HG03575 (cell line): Measurements from ENCODE around the gene MPDZ.
"Not testable (repeated sequence)": the region's sequence is repeated elsewhere in the genome, so short reads cannot be mapped to it uniquely, and the experiment has no call there.

ENCODE experiments used
- ATAC-seq: cut with Tn5 transposase; IDR thresholded peaks from one replicate; pipeline ENCODE4 v1.9.1; 2021; ENCODE audit not compliant: unreplicated experiment, insufficient number of reproducible peaks, low FRiP score; ENCODE audit errors: extremely low read depth

MPDZ gene

DNA sequence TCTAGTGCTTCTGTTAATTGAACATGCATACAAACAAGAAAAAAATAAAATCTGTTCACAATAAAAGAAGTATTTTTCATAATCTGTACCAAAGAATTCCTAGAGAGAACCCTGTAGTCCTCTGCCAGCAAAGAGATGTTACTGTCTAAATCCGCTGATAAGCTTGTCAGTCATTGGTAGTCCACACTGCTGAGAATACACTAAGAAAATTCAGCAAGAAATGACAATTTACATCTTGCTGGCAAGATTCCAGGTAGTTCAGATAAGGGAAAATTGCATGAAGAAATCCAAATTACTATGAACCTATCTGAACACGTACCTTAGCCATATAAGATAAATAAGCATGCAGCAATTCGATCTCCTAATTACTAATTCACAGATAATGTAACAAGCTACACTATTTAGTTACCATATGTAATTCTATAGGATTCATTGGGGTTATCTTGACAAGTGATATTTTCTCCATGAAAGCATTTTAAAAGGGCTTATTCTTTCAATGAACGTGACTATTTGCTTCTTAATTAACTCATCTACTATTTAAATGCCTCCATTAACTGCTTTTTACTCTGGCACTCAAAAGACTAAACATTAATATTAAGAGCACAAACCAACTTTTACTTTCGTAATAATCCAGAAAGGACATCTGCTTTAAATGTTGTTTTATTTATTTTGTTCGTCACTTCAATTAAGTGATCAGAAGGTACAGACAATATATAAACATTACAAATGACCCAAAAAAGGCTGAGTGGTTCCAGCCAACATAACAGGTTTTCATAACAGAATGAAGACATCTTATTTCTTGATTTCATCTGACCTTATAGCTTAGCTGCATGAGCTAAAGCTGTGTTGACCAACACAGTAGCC, 9.7 kb downstream of the MPDZ start:
- no peak for ATAC-seq

DNA sequence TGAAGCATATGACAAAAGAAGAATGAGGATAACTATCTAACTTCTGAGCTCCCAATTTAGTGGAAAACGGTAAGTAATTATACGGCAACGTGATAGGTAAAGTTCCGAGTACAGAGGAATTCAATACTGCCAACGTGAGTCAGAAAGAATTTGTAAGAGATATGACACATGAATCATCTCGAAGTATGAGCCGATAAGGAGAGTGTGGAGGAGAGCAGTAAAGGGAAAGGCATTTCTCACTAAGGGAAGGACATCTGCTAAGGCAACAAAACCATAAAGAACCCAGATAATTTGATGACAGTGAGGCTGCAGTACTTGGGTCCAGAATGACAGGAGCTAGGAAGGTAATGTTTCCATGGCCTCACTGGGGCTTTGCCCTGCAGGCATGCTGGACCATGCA, 11.0 kb downstream of the MPDZ start:
- ATAC-seq = no peak

DNA sequence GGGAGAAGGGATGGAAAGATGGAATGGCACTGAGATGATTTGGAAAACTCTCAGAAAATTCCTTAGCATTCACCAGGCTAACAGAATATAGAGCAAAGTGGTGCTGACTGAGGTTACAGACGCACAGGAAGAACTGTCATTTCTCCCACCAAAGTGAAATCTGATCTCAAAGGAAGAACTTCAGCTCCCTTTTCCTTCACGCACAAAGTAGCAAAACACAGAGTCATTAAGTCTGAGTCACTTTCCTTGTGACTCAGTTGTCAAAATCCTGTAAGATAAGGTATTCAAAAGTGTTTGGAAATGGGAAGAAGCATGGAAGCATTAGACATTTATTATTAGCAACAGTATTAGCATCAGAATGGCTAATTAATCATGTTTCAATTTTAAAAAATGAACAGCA, 11.7 kb downstream of the MPDZ start:
- ATAC-seq = no peak

DNA sequence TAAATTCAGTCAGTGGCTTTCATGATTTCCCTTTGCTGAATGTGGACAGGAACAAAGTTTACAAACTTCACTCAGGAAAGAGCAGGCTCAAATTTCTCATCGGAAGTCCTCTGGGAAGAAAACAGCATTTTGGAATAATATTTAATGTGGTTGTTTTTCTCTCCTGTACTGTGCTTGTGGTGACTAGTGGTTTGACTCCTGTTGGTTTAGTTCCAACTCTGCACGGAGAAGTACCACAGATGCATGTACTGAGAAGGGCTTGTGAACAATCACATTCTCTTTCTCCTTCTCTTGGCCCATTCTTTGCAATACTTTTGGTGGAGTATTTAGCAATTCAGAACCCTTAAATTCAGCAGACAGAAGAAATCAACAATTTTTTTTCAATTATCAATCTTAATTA, 13.3 kb downstream of the MPDZ start:
- ATAC-seq = no peak

DNA sequence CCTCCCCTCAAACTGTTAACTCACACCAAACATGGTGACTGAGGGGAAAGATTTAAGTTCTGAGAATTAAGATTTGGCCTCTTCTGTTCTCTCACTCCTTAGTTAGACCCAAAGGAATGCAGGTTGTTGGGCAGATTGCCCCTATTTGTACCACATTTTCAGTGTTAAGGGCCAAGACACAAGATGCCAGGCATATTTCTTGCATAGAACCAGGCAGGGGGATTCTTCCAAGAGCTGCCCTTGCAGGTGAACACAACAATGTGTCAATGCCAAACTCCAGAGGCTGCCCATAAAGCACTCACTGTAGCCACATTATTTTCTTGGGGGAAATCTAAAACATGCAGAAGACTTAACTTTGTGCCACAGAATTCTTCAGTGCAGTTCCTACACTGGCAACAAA, 14.7 kb downstream of the MPDZ start:
- ATAC-seq = no peak

DNA sequence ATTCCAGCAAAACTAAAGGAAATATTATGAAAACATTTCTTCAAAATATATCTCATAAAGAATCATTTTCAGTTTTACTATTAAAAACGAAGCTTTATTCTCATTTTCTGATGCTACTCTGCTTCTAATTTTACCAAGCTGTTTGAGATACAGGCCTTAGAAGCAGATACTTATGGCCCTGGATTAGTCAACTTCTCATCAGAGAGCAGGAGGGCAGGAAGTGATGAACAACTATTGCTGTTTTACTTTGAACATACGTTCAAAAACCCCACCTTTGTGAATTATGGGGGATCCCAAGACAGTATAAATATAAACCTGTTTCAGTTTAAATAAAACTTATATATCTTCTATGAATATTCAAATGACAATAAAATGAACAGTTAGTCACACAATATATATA, 16.0 kb downstream of the MPDZ start:
- no peak for ATAC-seq

DNA sequence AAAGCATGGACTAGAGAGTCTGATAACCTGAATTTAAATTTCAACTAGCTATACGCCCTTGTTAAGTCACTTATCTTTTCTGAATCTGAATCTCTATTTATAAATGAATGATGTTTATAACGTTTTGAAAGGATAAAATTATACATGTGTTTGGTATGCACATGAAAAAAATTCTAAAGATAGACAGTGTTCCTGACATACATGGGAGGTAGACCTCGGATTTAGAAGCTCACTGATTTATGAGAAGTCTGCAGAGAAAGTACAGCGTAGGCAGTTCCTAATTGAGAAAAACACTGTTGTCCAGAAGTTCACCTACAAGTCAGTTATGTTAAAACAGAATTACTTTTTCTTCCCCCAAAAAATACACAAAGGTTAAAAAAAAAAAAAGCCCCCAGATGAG, 26.6 kb downstream of the MPDZ start:
- ATAC-seq = no peak

DNA sequence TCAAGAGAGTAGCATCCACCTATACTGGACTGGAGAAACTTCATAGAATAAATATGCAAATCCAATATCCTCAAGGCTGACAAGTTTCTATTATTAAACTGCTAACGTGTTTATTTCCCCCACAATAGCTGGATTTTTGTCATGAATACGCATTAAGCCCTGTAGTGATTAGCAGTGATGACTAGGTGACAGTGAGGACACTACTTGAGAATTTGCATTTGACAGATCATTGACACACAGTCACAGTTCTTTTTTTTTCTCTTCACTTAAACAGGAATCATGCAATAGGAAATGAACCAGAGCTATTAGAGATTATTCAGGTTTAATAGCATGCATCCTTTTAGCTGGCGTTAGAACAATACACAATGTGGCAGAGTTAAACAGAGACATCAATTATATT, 35.3 kb downstream of the MPDZ start:
- no peak for ATAC-seq

DNA sequence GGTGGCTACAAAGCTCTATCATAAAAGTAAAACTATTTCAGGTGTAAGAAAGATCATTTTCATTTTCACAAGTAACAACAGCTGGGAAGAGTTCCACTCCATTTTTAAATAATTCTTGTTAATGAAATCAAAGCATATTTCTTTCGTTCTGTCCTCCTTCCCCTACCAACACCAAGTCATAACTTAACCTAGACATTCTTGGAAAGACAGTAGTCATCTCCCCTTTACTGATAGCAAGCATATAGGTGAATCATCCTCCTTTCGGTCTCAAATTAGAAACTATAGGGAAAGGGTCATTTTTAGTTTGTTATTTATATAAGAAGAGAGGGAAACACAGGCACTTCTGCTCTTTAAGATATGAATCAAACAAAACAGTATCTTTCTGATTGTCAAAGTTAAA, 38.2 kb downstream of the MPDZ start:
- no peak for ATAC-seq

DNA sequence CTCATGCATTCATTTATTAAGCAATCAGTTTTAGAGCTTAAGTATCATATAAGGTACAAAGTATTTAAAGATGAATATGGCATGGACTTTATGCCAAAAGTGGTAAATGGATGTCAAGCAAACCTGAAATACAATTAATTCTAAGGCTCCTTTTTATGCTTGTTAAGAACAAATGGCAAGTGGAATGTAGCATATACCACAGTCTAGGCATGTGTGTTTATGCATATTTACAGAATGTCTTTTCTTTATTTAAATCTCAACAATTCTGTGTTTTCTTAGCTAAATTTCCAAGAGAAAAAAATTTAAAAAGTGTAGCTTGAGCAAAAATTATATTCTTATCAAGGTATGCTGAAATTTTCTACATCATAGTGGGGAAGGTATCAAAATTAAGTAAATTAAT, 39.8 kb downstream of the MPDZ start:
- no peak for ATAC-seq

DNA sequence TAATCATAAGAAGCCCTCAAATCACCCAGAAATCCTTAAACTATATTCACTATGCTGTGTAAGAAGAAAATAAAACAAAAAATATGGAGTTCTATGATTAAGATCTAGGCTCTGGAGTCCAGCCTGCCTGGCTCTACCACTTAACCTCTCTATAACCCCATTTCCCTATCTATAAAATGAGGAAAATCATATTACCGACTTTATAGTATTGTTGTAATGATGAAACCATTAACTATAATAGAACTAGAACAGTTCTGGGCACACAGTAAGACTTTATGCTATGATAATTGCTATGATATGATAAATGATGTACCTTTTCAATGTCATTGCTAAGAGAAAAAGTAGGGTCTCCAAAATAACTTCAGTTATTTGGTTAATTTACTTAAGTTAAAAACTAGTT, 40.3 kb downstream of the MPDZ start:
- ATAC-seq = no peak

DNA sequence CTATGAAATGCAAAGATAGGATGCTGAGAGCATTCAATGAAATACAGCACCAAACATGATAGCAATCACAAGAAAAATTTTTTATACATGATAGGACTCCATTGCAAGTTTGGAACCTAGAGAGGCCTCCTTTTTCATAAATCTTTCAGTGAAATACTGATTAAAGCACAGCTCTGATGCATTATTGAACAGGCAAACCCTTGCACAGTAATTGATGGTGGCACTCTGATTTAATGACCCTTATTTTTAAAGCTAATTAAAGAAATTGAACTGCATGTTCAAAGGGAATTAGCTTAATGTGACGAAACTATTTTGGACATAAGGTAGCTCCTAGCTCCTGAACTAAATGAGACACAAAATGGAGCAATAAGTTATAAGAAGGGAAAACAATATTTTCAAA, 44.6 kb downstream of the MPDZ start:
- no peak for ATAC-seq

DNA sequence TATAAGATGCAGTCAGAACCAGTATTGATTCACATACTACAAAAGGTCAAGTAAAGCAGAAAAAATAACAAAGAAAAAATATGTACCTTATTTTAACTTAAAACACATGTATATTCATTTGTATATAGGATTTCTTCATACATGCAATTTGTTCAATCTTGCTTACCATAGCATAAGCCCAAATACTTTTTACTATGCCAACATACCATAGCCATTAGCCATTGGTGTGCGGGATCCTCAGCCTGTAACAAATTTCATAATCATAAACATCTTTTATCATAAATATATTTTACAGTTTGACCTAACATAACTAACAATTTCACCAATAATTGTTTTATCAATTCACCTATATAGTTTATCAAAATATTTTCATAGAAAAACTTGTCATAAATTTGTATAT, 51.1 kb downstream of the MPDZ start:
- ATAC-seq = no peak

DNA sequence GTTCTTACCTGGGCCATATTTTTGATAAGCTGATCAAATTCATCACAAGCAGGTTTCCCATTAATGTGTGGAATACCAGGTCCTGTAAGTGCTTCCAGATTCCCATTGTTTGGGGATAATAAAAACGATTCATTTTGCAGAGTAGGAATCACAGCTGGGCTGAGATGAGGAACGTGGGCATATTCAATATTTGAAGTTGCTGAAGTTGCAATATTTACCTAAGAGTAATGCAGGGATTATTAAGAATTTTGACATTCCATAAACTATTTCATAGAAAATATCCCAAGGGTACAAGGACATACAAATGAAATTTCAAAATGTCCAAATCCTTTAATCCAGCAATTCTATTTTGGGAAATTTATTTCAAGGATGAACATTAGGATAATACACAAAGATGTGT, 55.1 kb downstream of the MPDZ start:
- ATAC-seq = no peak

DNA sequence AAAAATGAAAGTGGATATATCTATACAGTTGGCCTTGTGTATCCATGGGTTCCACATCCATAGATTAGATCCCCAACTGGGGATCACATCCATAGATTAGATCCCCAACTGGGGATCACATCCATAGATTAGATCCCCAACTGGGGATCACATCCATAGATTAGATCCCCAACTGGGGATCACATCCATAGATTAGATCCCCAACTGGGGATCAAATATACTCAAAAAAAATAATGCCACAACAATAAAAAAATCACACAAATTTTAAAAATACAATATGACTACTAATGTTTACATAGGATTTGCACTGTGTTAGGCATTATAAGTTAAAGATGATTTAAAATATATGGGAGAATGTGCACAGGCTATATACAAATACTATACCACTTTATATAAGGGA, 56.8 kb downstream of the MPDZ start:
- not testable (repeated sequence) for ATAC-seq

DNA sequence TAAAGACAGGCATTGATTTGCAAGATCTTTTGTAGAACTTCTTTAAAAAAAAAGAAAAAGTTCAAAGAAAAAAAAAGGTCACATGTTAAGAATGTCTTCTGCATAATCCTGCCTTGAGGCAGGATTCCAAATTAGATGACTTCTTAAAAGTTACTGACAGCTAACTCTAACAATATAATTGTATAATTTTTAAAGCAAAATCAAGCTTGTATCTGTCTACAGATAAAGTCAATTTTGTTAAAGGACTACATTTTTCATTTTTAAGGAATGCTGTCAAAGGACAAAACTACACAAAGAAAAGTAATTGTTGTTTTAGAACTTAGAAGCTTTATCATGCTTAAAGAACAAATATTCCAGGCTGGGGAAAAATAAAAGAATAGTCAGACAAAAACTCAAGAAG, 57.8 kb downstream of the MPDZ start:
- no peak for ATAC-seq

DNA sequence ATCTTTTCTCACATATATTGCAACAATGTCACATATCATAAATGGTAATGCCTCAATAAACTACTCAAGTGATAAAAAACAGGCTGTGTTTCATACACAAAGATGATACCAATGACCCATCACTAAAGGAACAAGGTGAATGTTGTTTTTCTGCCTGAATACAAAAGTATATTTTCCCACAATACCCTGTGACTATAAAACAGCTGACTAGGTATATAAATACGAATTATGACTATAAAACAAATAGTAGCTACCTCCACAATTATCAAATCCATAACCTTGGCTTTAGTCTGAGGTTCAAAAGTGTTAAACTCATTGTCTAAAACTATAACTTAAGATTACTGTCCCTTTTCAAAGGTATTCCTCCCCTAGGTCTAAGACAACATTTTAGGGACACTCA, 58.7 kb downstream of the MPDZ start:
- no peak for ATAC-seq

DNA sequence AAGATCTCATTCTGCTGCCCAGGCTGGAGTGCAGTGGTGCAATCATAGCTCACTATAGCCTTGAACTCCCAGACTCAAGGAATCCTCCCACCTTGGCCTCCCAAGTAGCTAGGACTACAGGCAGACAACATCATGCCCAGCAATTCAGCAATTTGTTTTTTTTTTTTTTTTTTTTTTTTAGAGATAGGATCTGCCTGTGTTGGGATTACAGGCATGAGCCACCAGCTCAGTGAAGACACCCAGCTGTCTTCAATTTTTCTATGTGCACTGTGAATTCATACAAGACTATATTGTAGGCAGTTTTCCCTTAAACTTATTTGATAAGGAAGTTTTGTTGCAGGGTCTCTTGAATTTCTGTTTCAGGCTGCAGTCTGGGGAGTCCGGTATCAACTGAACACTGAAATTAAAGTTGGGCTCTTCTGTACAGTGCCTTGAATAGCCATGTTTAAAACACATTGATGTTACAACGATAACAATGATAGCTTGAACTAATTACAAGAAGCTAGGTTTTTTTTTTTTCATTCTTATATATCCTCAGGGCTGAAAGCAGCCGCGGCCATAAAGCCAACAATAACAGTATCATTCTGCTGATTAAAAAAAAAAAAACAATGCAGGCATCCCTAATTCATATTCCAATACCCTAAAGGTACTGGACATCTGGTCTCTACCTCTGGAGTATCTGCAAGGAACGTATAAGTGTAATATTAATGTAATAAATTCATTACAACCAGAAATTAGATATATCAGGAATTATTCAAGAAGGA, 63.5 kb downstream of the MPDZ start:
- ATAC-seq = no peak

DNA sequence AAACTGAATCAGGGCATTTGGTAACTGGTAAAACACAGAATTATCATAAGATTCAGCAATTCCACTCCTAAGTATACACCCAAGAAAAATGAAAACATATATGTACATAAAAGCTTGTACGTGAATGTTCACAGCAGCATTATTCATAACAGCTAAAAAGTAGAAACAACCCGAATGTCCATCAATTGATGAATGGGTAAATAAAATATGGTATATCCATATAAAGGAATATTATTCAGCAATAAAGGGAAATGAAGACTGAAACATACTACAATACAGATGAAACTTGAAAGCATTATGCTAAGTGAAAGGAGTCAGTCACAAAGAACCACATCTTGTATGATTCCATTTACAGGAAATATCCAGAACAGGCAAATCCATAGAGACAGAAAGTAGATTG, 65.5 kb downstream of the MPDZ start:
- no peak for ATAC-seq

DNA sequence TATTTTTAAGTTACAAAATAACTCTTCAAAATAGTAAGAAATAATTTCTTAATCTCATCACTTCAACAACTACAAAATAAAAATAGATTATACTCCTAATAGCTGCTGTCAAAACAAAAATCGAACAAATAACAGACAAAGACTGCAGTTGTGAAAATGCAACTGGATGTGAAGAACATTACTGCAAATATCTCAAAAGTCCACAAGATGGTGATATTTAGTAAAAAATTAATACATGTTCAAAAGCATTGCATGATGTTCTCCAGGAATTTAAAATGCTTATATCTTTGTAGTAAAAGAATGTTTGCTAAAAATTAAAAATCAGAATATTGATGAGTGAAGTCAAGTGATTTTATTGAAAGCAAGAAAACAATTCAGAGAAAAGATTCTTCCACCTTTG, 66.2 kb downstream of the MPDZ start:
- ATAC-seq = no peak

DNA sequence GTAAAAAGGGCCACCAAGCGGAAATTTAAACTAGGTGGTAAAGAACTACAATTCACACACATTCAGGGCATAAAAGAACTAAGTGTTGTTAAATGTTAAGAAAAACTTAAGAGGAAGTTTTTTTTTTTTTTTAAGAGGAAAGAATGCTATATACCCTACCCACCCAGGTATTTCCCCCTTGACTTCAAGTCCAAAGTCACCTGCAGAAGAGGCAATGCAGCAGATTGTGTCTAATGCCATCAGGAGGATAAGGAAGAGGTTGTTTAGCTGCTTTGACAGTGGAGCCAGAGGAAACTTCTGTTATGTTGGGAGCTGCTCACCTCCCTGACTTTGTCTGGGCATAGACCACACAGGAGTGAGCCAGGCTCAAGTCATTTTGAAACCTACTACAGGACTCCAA, 69.2 kb downstream of the MPDZ start:
- no peak for ATAC-seq
